RCC 7860 (cell line): ENCODE data around the gene SEC31A.
A peak's percentile ranks its signal among the peaks of the same experiment; 100 is the strongest.
"Not testable (repeated sequence)": the region's sequence is repeated elsewhere in the genome, so short reads cannot be mapped to it uniquely, and the experiment has no call there.

ENCODE experiments used
- DNase-seq: peaks from one replicate; pipeline ENCODE4 v3.0.0-alpha.2; 2015; ENCODE audit warnings: low spot score
- FAIRE-seq: peaks from 2 replicates; lab custom pipeline; 2012; peaks lifted over from hg19 to GRCh38; lab: Jason Lieb, UNC

SEC31A gene

GRCh38 chr4:82898322-82899243 is 7.6 kb upstream of the SEC31A start:
- peak; percentile 40 for DNase-seq
- FAIRE-seq = peak; percentile 70

GRCh38 chr4:82896755-82897154 is 5.8 kb upstream of the SEC31A start:
- DNase-seq (no peak), FAIRE-seq (no peak)

GRCh38 chr4:82893942-82894341 is 3.0 kb upstream of the SEC31A start:
- FAIRE-seq (no peak), DNase-seq (no peak)

GRCh38 chr4:82892467-82892802 is 1.5 kb upstream of the SEC31A start:
- DNase-seq (no peak), FAIRE-seq (no peak)

DNA sequence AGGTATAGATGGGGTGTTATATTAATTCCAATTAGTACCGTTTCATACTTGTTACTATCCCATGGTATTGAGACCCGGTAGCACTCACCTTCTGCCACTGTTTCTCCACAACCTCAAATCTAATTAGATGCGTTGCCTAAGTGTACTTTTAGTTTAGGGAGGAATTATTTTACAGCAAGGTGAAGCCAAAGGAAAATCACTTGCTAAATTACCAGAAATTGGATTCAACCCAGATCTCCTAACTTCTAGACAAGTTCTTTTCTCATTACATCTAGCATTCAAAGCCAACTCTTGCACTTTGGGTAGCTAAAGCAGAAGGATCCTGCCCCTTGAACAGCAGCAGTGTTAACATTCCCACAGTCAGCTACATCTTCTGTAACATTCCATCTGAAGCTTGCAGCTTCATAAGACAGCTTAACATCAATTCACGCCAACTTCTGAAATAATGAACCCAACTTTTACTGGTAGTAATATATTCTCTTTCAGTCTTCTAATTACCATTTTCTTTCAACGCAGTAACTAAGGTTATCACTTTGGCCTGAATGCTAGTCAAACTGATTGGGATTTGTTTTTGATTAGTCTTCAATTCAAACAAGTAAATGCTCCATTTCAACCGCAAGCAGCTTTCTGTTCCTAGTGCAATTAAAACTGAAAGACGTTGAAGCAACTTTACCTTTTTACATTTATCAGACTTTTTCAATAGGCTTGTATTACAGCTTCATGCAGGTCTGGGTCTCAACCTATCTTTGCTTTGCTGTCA is 934 bp upstream of the SEC31A start:
- no peak for FAIRE-seq

DNA sequence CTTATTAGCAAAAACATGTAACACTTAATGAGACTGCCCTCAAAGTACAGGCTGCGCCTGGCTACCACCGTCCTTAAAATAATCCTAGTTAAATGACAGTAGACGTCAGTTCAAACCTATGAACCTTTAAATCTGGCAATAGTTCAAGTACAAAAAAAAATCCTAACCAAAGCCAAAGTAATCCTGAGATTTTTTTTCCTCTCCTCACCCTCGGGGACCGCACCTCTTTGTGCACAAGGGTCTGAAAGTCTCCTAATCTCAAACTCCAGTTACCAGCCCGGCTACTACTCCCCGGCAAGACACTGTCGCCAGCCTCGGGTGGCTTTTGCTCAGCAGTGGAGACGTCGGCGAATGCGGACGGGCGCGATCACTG is 439 bp downstream of the SEC31A start:
- FAIRE-seq = no peak

More for the DNA sequence above, 934 bp upstream of the SEC31A start:
- DNase-seq = no peak

DNA sequence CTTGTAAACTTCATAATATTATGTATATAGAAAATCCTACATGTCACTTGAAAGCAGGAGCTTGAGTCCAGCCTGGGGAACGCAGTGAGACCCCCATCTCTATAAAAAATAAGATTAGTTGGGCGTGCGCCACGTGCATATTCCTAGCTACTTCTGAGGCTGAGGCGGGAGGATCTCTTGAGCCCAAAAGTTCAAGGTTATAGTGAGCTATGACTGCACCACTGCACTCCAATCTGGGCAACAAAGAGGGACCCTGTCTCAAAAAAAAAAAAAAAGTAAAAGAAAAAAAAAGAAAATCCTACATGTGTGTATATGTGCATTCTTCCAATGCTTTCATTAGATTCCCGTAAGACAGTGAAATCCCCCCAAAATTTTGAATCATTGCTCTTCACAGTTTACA is 1.7 kb downstream of the SEC31A start:
- FAIRE-seq = no peak
- no peak for DNase-seq

More for the DNA sequence above, 439 bp downstream of the SEC31A start:
- no peak for DNase-seq

DNA sequence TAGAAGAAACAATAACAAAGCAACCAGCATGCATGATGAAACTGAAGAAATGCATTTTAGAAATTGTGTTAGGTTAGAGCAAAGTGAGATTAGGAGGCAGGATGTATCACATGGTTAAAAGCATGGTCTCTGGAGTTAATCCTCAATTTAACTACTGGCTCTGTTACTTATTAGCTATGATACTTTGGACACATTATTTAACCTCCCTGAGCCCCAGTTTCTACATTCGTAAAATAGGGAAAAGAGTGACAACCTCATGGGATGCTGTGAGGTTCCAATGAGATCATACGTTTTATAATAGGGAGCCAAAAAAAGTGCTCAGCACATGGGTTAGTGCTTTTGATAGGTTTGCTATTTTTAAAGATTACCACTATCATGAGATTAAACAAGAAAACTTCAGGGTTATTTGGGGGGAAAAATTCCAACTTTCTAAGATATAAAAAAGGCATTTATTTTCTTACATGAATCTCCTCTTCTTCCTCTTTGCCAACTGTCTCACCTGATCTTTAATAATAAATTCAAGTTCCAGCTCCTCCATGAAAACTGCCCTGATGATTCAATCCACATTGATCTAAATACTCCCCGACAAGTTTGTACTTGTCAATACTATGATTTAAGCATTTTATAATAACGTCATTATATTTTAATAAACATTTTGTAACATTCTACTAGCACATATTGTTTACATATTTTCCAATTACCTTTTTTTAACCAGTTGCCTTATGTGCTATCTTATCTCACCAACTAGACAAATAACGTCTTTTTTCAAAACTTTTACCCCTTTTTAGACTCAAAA is 4.6 kb downstream of the SEC31A start:
- FAIRE-seq (peak; percentile 76), DNase-seq (no peak)

DNA sequence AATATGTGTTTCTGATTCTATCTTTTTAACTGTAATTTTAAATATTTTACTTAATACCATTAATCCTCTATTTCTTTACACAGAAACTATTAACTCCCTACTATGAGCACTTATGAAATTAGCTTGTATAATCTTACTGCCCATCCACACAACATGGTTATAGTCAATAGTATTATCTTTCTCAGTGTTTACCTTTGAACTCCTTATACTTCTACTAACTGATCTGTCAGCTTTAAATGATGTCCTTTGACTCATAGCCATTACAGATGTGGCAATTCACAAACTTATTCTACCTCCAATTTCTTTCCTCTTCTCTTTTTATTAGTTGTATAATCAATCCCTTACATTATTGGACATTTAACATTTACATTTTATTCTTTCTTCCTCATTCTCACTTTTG is 5.5 kb downstream of the SEC31A start:
- DNase-seq = no peak
- peak; percentile 52 for FAIRE-seq

DNA sequence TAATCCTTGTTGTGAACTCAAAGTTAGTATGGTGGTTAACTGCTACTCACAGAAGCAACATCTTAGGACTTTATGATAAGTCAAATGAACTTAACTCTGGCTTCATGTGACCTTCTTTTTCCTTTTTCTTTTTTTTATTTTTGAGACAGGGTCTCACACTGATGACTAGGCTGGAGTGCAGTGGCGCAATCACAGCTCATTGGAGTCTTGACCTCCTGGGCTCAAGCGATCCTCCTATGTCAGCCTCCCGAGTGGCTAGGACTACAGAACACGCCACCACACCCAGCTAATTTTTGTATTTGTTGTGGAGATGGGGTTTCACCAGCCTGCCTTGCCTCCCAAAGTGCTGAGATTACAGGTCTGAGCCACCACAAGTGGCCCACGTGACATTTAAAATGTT is 22.4 kb downstream of the SEC31A start:
- FAIRE-seq (no peak), DNase-seq (no peak)

GRCh38 chr4:82866706-82867385 is 24.1 kb downstream of the SEC31A start:
- DNase-seq (no peak), FAIRE-seq (no peak)

DNA sequence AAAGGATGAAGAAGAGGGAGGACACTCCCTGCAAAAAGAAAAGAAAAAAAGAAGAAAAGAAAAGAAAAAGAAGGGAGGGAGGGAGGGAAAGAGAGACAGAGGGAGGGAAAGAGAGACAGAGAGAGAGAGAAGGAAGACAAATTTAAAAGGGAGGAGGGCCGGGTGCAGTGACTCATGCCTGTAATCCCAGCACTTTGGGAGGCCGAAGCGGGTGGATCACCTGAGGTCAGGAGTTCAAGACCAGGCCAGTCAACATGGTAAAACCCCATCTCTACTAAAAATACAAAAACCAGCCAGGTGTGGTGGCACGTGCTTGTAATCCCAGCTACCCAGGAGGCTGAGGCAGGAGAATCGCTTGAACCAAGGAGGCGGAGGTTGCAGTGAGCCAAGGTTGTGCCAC is 24.9 kb downstream of the SEC31A start:
- not testable (repeated sequence) for FAIRE-seq
- DNase-seq = peak; percentile 44

DNA sequence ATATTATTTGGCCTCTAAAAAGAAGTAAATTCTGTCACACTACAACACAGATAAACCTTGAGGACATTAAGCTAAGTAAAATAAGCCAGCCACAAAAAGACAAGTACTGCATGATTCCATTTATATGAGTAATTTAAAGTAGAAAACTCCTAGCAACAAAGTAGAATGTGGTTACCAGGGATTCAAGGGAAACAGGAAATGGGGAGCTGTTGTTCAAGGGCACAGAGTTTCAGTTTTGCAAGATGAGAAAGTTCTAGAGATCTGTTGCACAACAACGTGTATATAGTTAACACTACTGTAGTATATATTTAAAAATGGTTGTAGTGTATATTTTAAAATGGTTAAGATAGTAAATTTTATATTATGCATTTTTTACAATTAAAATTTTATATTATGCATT is 25.4 kb downstream of the SEC31A start:
- DNase-seq (peak; percentile 84), FAIRE-seq (peak; percentile 78)

DNA sequence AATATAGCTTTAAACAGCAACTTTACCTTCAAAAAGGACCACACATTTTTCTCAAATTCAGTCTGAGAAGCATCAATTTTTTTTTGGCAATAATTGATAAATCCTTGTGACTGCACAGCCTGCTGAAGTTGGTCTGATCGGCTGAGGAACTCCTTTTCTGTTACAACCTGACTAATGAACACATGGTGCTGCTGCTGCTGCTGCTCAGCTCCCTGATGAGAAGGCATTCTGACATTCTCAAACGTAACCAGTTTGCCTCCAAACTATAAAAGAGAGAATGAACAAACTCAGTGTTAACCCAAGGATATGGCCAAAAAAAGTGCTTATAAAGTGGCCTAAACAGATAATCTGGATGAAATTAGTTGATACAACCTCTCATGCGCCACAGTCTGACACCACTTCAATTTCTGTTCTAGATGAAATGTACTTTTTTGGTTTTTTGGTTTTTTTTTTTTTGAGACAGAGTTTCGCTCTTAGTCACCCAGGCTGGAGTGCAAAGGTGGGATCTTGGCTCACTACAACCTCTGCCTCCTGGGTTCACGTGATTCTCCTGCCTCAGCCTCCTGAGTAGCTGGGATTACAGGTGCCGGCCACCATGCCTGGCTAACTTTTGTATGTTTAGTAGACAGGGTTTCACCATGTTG is 26.5 kb downstream of the SEC31A start:
- FAIRE-seq (no peak), DNase-seq (no peak)

DNA sequence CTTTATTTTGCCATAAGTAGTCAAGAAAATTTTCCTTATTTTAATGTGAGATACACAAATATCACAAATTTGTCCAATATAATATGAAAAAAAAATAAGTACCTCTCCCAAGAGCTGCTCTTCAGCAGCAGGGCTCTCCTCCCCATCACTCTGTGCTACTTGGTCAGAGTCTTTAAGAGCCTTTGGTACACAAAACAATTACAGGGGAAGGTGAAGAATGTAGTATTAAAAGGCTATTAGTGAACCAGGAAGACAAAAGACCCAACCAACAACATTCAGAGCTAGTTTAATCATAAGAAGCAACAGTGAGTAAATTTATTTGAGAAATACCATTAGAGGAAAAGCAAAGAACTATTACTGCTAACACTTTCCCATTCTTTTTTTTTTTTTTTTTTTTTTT is 29.4 kb downstream of the SEC31A start:
- DNase-seq (no peak), FAIRE-seq (no peak)

- FAIRE-seq, DNase-seq: not testable (repeated sequence)
Measured at GRCh38 chr4:82860487-82860886, 30.5 kb downstream of the SEC31A start.

DNA sequence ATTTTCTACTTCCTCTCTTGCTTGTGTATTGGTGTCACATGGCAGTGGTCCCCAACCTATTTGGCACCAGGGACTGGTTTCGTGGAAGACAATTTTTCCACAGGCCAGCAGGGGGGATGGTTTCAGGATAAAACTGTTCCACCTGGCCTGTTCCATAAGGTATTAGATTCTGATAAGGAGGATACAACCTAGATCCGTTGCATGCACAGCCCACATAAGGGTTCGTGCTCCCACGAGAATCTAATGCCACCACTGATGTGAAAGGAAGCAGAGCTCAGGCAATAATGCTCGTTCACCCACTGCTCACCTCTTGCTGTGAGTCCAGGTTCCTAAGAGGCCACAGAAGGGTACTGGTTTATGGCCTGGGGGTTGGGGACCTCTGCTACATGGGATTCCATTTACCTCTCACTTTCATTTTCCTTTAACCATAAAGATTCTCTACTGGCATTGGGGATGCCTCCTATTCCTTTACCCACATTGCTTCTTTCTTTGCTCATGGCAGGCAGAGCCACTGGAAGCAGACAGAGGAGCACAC is 38.1 kb downstream of the SEC31A start:
- no peak for FAIRE-seq
- no peak for DNase-seq

DNA sequence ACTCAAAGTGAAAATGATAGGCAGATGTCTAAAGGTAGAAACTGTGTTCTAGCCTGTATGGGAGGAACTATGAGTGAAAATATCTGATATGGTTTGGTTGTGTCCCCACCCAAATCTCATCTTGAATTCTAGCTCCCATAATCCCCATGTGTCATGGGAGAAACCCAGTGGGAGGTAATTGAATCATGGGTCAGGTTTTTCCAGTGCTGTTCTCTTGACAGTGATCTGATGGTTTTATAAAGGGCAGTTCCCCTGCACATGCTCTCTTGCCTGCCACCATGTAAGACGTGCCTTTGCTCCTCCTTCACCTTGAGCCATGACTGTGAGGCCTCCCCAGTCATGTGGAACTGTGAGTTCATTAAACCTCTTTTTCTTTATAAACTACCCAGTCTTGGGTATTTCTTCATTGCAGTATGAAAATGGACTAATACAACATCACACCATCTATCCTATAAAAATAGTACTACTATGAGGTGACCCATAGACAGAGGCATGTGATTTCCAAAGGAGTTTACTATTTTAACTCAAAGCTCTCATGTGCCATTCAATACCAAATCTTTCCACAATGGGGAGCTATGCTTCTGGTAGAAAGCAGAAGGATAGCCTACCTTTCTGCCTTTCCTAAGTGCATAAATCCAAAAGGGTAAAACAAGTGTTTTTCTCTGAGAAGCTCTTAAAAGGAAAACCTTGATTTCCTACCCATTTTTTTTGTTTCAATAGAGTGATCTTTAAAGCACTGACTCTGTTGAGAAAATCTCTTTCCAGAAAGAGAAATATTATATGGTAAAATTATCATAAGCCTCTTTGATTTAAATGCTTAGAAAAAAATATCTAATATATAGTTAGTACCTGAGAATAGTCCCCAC is 38.8 kb downstream of the SEC31A start:
- no peak for FAIRE-seq
- no peak for DNase-seq

- DNase-seq (no peak), FAIRE-seq (no peak)
Measured at GRCh38 chr4:82851318-82851717, 39.6 kb downstream of the SEC31A start.
